Measurements from ENCODE around the gene HS3ST6. TPM values are rescaled to one million over a fixed set of nuclear protein-coding genes. Genes with fewer than 3 reads are reported as not detected.
"Not testable (repeated sequence)": the region's sequence is repeated elsewhere in the genome, so short reads cannot be mapped to it uniquely, and the experiment has no call there.

Gene HS3ST6
- polyA plus RNA-seq, 1 of the 3 experiments (the other 2 are of a cell fraction) = 0.03 TPM

DNA sequence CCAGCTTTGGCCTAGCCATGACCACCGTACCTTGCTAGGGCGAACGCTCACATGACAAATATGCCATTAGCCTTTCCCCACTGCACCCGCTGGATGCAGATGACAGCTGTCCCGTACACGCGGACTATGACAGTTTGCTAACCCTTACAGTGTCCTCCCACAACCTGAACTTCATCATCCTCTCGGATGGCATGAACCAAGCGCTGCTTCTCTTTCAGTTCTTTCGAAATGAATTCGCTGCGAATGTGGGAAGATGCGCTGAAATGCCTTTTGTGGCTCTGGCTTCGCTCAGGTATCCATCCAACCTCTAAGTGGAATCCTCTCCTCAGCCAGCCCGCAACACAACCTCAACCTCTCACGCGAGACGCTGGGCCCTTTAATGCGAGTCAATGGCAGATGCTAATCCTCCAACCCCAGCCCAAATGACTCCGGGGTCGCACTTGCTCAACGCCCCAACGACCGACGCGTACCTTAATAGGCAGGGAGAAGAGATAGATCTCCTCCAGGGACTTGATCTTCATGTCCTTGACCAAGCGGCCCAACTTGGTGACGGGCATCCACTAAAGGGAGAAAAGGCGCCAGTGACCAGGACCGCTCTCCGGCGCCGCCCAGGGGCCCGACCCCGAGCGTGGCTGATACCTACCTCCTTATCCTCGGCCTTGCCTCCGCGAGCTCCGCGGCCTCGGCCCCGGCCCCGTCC is 45.7 kb upstream of the HS3ST6 start:
- H3K4me1 ChIP-seq (ENCODE audit: control insufficient read depth in 1 of 2, insufficient read depth in 2 of 2, low read depth in 1 of 2, low read length in 1 of 2) = peaks cover 0 to 43% of the 10 kb centered on the region in 2 experiments; a peak in 1 of 4 replicates
- H2AFZ ChIP-seq (ENCODE audit: low read depth) = no peak overlapping the region
- H3F3A ChIP-seq (replicated peaks; ENCODE audit: insufficient read depth) = peaks cover 36% of the 10 kb centered on the region
- 3% methylated on average over 17 of the region's 44 CpGs for WGBS (ENCODE audit: low lambda C conversion rate)
- peak overlapping the region; percentile 92 for H3K9ac ChIP-seq
- no peaks in the 10 kb centered on the region for H3K9me2 ChIP-seq
- H3K4me3 ChIP-seq (ENCODE audit: low read depth in 2 of 2, low read length in 1 of 2) = peak overlapping the region; percentile 86 to 98
- H3K4me2 ChIP-seq = peak overlapping the region; percentile 90
- H3K27me3 ChIP-seq (ENCODE audit: insufficient read depth) = no peaks in the 10 kb centered on the region
- peak overlapping the region; percentile 76 to 90 for H3K27ac ChIP-seq (ENCODE audit: low read depth in 2 of 2, low read length in 1 of 2)
- H3K36me3 ChIP-seq (replicated peaks in 1 of 2; ENCODE audit: control insufficient read depth in 1 of 2, insufficient read depth in 2 of 2, low read length in 1 of 2) = peaks cover 19 to 24% of the 10 kb centered on the region in 2 experiments
- ChIA-PET CTCF (interaction anchor here (1.0 to 2.8 kb wide), 5 partner anchors 19 to 53 kb away, joined by 3 to 12 read pairs (median 5); no protein-coding TSS in a partner anchor), POLR2A (interaction anchor here (0.6 to 2.0 kb wide), 22 partner anchors 9 to 505 kb away, joined by 3 to 17 read pairs (median 6); partner anchors contain the start of genes ECI1, FAHD1, GFER and HAGH)
- H4K20me1 ChIP-seq (ENCODE audit: insufficient read depth) = peaks cover 38% of the 10 kb centered on the region
- TF ChIP-seq, protein P1, sequence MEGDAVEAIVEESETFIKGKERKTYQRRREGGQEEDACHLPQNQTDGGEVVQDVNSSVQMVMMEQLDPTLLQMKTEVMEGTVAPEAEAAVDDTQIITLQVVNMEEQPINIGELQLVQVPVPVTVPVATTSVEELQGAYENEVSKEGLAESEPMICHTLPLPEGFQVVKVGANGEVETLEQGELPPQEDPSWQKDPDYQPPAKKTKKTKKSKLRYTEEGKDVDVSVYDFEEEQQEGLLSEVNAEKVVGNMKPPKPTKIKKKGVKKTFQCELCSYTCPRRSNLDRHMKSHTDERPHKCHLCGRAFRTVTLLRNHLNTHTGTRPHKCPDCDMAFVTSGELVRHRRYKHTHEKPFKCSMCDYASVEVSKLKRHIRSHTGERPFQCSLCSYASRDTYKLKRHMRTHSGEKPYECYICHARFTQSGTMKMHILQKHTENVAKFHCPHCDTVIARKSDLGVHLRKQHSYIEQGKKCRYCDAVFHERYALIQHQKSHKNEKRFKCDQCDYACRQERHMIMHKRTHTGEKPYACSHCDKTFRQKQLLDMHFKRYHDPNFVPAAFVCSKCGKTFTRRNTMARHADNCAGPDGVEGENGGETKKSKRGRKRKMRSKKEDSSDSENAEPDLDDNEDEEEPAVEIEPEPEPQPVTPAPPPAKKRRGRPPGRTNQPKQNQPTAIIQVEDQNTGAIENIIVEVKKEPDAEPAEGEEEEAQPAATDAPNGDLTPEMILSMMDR (IDR thresholded peaks at IDR 0.05) = peak; percentile 45
- TF ChIP-seq POLR2AphosphoS5 (IDR thresholded peaks at IDR 0.05; ENCODE audit: low read depth, low read length) = peak; percentile 56
- TF ChIP-seq, protein P2, sequence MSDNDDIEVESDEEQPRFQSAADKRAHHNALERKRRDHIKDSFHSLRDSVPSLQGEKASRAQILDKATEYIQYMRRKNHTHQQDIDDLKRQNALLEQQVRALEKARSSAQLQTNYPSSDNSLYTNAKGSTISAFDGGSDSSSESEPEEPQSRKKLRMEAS (IDR thresholded peaks at IDR 0.05; ENCODE audit: low read depth) = 0 out of 2 replicates have a peak, but pooled peaks have one; percentile 19
- TF ChIP-seq, protein P3, sequence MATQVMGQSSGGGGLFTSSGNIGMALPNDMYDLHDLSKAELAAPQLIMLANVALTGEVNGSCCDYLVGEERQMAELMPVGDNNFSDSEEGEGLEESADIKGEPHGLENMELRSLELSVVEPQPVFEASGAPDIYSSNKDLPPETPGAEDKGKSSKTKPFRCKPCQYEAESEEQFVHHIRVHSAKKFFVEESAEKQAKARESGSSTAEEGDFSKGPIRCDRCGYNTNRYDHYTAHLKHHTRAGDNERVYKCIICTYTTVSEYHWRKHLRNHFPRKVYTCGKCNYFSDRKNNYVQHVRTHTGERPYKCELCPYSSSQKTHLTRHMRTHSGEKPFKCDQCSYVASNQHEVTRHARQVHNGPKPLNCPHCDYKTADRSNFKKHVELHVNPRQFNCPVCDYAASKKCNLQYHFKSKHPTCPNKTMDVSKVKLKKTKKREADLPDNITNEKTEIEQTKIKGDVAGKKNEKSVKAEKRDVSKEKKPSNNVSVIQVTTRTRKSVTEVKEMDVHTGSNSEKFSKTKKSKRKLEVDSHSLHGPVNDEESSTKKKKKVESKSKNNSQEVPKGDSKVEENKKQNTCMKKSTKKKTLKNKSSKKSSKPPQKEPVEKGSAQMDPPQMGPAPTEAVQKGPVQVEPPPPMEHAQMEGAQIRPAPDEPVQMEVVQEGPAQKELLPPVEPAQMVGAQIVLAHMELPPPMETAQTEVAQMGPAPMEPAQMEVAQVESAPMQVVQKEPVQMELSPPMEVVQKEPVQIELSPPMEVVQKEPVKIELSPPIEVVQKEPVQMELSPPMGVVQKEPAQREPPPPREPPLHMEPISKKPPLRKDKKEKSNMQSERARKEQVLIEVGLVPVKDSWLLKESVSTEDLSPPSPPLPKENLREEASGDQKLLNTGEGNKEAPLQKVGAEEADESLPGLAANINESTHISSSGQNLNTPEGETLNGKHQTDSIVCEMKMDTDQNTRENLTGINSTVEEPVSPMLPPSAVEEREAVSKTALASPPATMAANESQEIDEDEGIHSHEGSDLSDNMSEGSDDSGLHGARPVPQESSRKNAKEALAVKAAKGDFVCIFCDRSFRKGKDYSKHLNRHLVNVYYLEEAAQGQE (IDR thresholded peaks at IDR 0.05; ENCODE audit: low read depth, low read length) = no peak
- TF ChIP-seq EP300 (IDR thresholded peaks at IDR 0.05; ENCODE audit: borderline replicate concordance in 1 of 2, low read depth in 1 of 2, low read length in 1 of 2) = no peak
- TF ChIP-seq NFIC (IDR thresholded peaks at IDR 0.05; ENCODE audit: borderline replicate concordance) = no peak
- TF ChIP-seq CHD2 (IDR thresholded peaks at IDR 0.05; ENCODE audit: low read length, partially characterized antibody) = peak; percentile 21
- peak; percentile 81 for TF ChIP-seq MXI1 (IDR thresholded peaks at IDR 0.05; ENCODE audit: low read depth, low read length)
- no peak for DNase-seq
- no peaks in the 10 kb centered on the region for H3K9me3 ChIP-seq
- H3K79me2 ChIP-seq (ENCODE audit: insufficient read depth) = peaks cover 72% of the 10 kb centered on the region

DNA sequence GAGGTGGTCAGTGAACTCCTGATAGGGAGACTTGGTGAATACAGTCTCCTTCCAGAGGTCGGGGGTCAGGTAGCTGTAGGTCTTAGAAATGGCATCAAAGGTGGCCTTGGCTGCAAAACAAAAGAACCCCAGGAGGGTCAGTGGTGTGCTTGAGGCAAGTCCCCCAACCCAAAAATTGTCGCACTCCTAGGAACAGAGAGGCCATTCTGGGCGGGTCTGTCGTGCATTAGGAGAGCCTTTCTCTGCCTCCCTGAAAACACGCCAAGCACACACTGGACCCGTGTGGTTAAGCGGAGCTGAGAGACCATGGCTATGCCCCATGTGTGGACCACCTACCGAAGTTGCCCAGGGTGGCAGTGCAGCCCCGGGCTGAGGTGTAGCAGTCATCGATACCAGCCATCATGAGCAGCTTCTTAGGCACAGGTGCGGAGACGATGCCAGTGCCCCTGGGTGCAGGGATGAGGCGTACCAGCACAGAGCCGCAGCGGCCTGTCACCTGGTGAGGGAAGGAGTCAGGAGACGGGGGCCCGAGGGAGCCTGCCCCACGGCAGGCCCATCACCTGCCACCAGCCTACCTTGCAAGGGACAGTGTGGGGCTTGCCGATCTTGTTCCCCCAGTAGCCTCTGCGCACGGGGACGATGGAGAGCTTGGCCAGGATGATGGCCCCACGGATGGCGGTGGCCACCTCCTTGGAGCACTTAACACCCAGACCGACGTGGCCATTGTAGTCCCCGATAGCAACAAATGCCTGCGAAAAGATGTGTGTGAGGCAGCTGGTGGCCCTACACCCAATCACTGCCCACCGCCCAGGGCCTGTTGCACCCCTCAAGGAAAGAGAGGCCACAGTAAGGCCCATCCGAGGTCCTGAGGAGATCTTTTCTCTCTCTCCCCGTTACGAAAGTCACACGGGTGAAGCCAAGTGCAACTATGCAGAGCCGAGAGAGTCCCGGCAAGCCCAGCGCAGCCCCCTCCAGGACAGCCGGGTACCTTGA is 44.2 kb upstream of the HS3ST6 start:
- Histone ChIP-seq H4K20me1 (ENCODE audit: insufficient read depth) (peaks cover 38% of the 10 kb centered on the region), H3K4me1 (ENCODE audit: control insufficient read depth in 1 of 2, insufficient read depth in 2 of 2, low read depth in 1 of 2, low read length in 1 of 2) (peaks cover 0 to 47% of the 10 kb centered on the region in 2 experiments; a peak in 1 of 4 replicates), H3K36me3 (replicated peaks in 1 of 2; ENCODE audit: control insufficient read depth in 1 of 2, insufficient read depth in 2 of 2, low read length in 1 of 2) (peaks cover 19 to 24% of the 10 kb centered on the region in 2 experiments), H3K4me3 (ENCODE audit: low read depth in 2 of 2, low read length in 1 of 2) (peak overlapping the region; percentile 86 to 98), H3K9ac (peak overlapping the region; percentile 92), H3K79me2 (ENCODE audit: insufficient read depth) (peaks cover 72% of the 10 kb centered on the region), H3K27ac (ENCODE audit: low read depth in 2 of 2, low read length in 1 of 2) (peak overlapping the region; percentile 11 to 76; a peak in 3 of 4 replicates), H3F3A (replicated peaks; ENCODE audit: insufficient read depth) (peaks cover 36% of the 10 kb centered on the region), H3K4me2 (peak overlapping the region; percentile 90)
- H2AFZ ChIP-seq (ENCODE audit: low read depth); H3K9me3 ChIP-seq; H3K9me2 ChIP-seq; DNase-seq; H3K27me3 ChIP-seq (ENCODE audit: insufficient read depth): not testable (repeated sequence)
- CTCF ChIA-PET = interaction anchor here (0.6 to 1.8 kb wide), 3 partner anchors 33 to 261 kb away, joined by 3 to 6 read pairs (median 3); no protein-coding TSS in a partner anchor
- POLR2A ChIA-PET = interaction anchor here (0.7 to 2.6 kb wide), 2 partner anchors 8 to 228 kb away, joined by 3 to 10 read pairs; no protein-coding TSS in a partner anchor
- WGBS (ENCODE audit: low lambda C conversion rate) = 34% methylated on average over 10 of the region's 37 CpGs

Data from SK-N-SH (cell line).